ENCODE measurements around the gene KIF6.
A peak's percentile ranks its signal among the peaks of the same experiment; 100 is the strongest.

DNA sequence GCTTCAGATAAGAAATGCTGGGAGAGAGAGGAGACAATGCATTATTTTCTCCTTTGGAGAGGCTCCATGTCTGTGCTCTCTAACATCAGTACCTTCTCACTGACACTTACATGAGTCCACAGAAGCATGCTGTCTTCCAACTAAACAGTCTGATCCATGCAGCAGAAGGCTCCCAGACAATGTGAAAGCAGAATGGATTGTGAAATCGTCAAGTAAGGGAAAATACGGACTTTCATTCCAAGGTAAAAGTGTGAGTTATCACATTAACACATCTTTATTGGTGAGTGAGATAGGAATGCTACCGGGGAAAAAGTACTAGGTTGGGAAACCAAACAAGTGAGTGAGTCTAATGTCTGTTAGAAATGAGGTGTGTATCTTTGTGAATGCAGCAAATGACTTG is 235.1 kb downstream of the KIF6 start:
- TF ChIP-seq, protein P1, sequence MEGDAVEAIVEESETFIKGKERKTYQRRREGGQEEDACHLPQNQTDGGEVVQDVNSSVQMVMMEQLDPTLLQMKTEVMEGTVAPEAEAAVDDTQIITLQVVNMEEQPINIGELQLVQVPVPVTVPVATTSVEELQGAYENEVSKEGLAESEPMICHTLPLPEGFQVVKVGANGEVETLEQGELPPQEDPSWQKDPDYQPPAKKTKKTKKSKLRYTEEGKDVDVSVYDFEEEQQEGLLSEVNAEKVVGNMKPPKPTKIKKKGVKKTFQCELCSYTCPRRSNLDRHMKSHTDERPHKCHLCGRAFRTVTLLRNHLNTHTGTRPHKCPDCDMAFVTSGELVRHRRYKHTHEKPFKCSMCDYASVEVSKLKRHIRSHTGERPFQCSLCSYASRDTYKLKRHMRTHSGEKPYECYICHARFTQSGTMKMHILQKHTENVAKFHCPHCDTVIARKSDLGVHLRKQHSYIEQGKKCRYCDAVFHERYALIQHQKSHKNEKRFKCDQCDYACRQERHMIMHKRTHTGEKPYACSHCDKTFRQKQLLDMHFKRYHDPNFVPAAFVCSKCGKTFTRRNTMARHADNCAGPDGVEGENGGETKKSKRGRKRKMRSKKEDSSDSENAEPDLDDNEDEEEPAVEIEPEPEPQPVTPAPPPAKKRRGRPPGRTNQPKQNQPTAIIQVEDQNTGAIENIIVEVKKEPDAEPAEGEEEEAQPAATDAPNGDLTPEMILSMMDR (IDR thresholded peaks at IDR 0.05), result no peak
- TF ChIP-seq POLR2A (IDR thresholded peaks at IDR 0.05; ENCODE audit: low read depth) (no peak), POLR2AphosphoS5 (IDR thresholded peaks at IDR 0.05) (peak; percentile 75 to 79), EP300 (IDR thresholded peaks at IDR 0.05) (no peak)

Data from esophagus muscularis mucosa (tissue), 4 donors.